Measurements from ENCODE around the gene CROCC2.

GRCh38 chr2:241034490-241035141 is 128.5 kb downstream of the CROCC2 start:
- TF ChIP-seq, protein P1, sequence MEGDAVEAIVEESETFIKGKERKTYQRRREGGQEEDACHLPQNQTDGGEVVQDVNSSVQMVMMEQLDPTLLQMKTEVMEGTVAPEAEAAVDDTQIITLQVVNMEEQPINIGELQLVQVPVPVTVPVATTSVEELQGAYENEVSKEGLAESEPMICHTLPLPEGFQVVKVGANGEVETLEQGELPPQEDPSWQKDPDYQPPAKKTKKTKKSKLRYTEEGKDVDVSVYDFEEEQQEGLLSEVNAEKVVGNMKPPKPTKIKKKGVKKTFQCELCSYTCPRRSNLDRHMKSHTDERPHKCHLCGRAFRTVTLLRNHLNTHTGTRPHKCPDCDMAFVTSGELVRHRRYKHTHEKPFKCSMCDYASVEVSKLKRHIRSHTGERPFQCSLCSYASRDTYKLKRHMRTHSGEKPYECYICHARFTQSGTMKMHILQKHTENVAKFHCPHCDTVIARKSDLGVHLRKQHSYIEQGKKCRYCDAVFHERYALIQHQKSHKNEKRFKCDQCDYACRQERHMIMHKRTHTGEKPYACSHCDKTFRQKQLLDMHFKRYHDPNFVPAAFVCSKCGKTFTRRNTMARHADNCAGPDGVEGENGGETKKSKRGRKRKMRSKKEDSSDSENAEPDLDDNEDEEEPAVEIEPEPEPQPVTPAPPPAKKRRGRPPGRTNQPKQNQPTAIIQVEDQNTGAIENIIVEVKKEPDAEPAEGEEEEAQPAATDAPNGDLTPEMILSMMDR (IDR thresholded peaks at IDR 0.05; ENCODE audit: insufficient read depth, low read length, poor library complexity, severe bottlenecking): no peak
- TF ChIP-seq EZH2phosphoT487 (conservative IDR thresholded peaks at IDR 0.05; ENCODE audit: low read length): no peak
